Spleen (tissue), 11 donors: ENCODE measurements around the gene KIF1A. TPM values are rescaled to one million over a fixed set of nuclear protein-coding genes. Genes with fewer than 3 reads are reported as not detected.
A peak's percentile ranks its signal among the peaks of the same experiment; 100 is the strongest.

ENCODE experiments used
- DNase-seq: peaks from one replicate; pipeline ENCODE4 v3.0.0-alpha.2; 2020
- H3K27ac ChIP-seq, 8 donors: fragments of 200-600 bp; sonication (generic) in 7 of 8; 1 replicate in 4 of 8; 2 replicates in 4 of 8; pipeline versions ENCODE4 v1.5.0 to v1.8.0; 2016 to 2021; ENCODE audit warnings: inconsistent platforms in 4 of 8, mild to moderate bottlenecking in 4 of 8, moderate library complexity in 1 of 8
- H3K27me3 ChIP-seq, 7 donors: fragments of 200-600 bp; sonication (generic) in 6 of 7; replicated peaks in 1 of 7; 1 replicate in 4 of 7; 2 replicates in 3 of 7; pipeline versions ENCODE4 v1.5.0 to v1.8.0; 2016 to 2021; ENCODE audit warnings: inconsistent platforms in 3 of 7, mild to moderate bottlenecking in 1 of 7
- H3K36me3 ChIP-seq, 6 donors: fragments of 200-600 bp; sonication (generic) in 5 of 6; 1 replicate in 4 of 6; 2 replicates in 2 of 6; pipeline versions ENCODE4 v1.5.0 to v1.8.0; 2016 to 2021; ENCODE audit warnings: inconsistent platforms in 2 of 6
- H3K4me1 ChIP-seq, 6 donors: fragments of 200-600 bp; sonication (generic) in 5 of 6; 1 replicate in 3 of 6; 2 replicates in 3 of 6; pipeline versions ENCODE4 v1.5.0 to v1.8.0; 2016 to 2021; ENCODE audit warnings: inconsistent platforms in 3 of 6
- H3K4me3 ChIP-seq, 8 donors: fragments of 200-600 bp; sonication (generic) in 7 of 8; 1 replicate in 4 of 8; 2 replicates in 4 of 8; pipeline versions ENCODE4 v1.5.0 to v1.8.0; 2016 to 2021; ENCODE audit warnings: inconsistent platforms in 4 of 8, mild to moderate bottlenecking in 4 of 8, moderate library complexity in 2 of 8
- H3K9me3 ChIP-seq, 8 donors: fragments of 200-600 bp; sonication (generic) in 7 of 8; 1 replicate in 4 of 8; 2 replicates in 4 of 8; pipeline versions ENCODE4 v1.5.0 to v1.8.0; 2016 to 2021; ENCODE audit warnings: inconsistent platforms in 4 of 8
- CTCF ChIP-seq, 11 experiments: fragments of 200-600 bp in 7 of 11; fragments of 450-650 bp in 4 of 11; sonication (generic) in 4 of 11; IDR thresholded peaks in 8 of 11; conservative IDR thresholded peaks in 3 of 11; 1 replicate in 7 of 11; 2 replicates in 4 of 11; pipeline versions ENCODE4 v1.4.0 to v1.8.0; 2016 to 2021; ENCODE audit warnings: antibody characterized with exemption in 11 of 11, inconsistent platforms in 4 of 11, mild to moderate bottlenecking in 1 of 11
- POLR2A ChIP-seq, 3 donors: fragments of 450-650 bp; IDR thresholded peaks; one replicate each; pipeline ENCODE4 v1.5.1; 2017; ENCODE audit warnings: antibody characterized with exemption in 3 of 3, mild to moderate bottlenecking in 1 of 3
- POLR2AphosphoS5 ChIP-seq, 3 donors: sonication (generic); formaldehyde crosslinking; IDR thresholded peaks; one replicate each; pipeline ENCODE4 v1.5.1; 2017; ENCODE audit warnings: antibody characterized with exemption in 3 of 3
- WGBS, 5 donors: extraction: QIAGEN DNeasy Blood & Tissue Kit in 3 of 5; methylation state at CpG; one replicate each; pipeline versions ENCODE4 v1.1.5 to v1.1.7; 2013 to 2018; 5-methylcytosine and 5-hydroxymethylcytosine counted together
- intact Hi-C: fragments of 100-400 bp; cut with DNase I; formaldehyde crosslinking; loops from one replicate; pipeline ENCODE4 v1.15.0; 2023; ENCODE audit warnings: low total_unique reads
- polyA plus RNA-seq, 3 donors: library from polyadenylated mRNA; stranded (reverse); fragments of 200-250 nt; gene quantifications; one replicate each; pipeline ENCODE4 v1.2.1, GENCODE V29; 2013
- total RNA-seq, 7 donors: library from RNA; depleted of rRNA in 3 of 7; stranded (reverse); fragments of >200 nt in 3 of 7; fragmentation: NEBNext Ultra II Directional in 4 of 7; extraction: Animal tissue kit (Norgen Biotek cat#: 25700) in 4 of 7; gene quantifications; one replicate each; pipeline versions ENCODE4 v1.1.0 to v1.2.1, GENCODE V29; 2016 to 2021
- donor health status: healthy with polysubstance abuse.
- donor health status: DM: no; HTN: no; CAD: no; lungs with moderate emphysema.
- donor health status: DM: no; HTN: no; CAD: no.
- donor health status: Bipolar disorder and iron deficiency.
- donor health status: healthy.
- donor health status: DM: no; HTN: no; CAD: no.
- donor health status: DM: yes; HTN: yes; CAD: no.

KIF1A gene
- total and polyA plus RNA-seq, 10 donors: 0.02 to 2.0 (median 0.55) TPM; not detected in 1

- intact Hi-C loops: no loop called here
- no peak overlapping the region for H3K4me3 ChIP-seq
- peak; percentile 51 for DNase-seq
- TF ChIP-seq POLR2A (IDR thresholded peaks at IDR 0.05): no peak
- TF ChIP-seq POLR2AphosphoS5 (IDR thresholded peaks at IDR 0.05): no peak
- TF ChIP-seq CTCF (IDR thresholded peaks at IDR 0.05 in 8 of 11, conservative IDR thresholded peaks at IDR 0.05 in 3 of 11): no peak
- H3K27me3 ChIP-seq: peaks cover 0 to 60% (median 3%) of the 10 kb centered on the region in 7 donors
- H3K4me1 ChIP-seq: no peaks in the 10 kb centered on the region
- H3K27ac ChIP-seq: no peak overlapping the region
- H3K36me3 ChIP-seq: no peaks in the 10 kb centered on the region
- WGBS, 5 donors: 77 to 86% (median 83%) methylated on average over 15 to 19 of the region's 19 CpGs
- H3K9me3 ChIP-seq: no peaks in the 10 kb centered on the region
These were observed 23.2 kb downstream of the KIF1A start for GRCh38 chr2:240796543-240797499.

GRCh38 chr2:240795916-240796510 lies 24.0 kb downstream of the KIF1A start:
- peak; percentile 61 for DNase-seq
- no peak for TF ChIP-seq CTCF (IDR thresholded peaks at IDR 0.05 in 8 of 11, conservative IDR thresholded peaks at IDR 0.05 in 3 of 11)
- TF ChIP-seq POLR2AphosphoS5 (IDR thresholded peaks at IDR 0.05): no peak
- no peak for TF ChIP-seq POLR2A (IDR thresholded peaks at IDR 0.05)
- H3K27me3 ChIP-seq: peaks cover 0 to 53% (median 3%) of the 10 kb centered on the region in 7 donors
- WGBS, 5 donors: 83 to 90% (median 84%) methylated on average over 21 of the region's 21 CpGs
- H3K27ac ChIP-seq: no peak overlapping the region
- H3K9me3 ChIP-seq: no peaks in the 10 kb centered on the region
- no peaks in the 10 kb centered on the region for H3K4me1 ChIP-seq
- H3K4me3 ChIP-seq: no peak overlapping the region
- intact Hi-C loops: no loop called here
- no peaks in the 10 kb centered on the region for H3K36me3 ChIP-seq

- TF ChIP-seq POLR2AphosphoS5 (IDR thresholded peaks at IDR 0.05): no peak
- no peak for TF ChIP-seq CTCF (IDR thresholded peaks at IDR 0.05 in 8 of 11, conservative IDR thresholded peaks at IDR 0.05 in 3 of 11)
- no peak for TF ChIP-seq POLR2A (IDR thresholded peaks at IDR 0.05)
- Histone ChIP-seq H3K4me3 (no peak overlapping the region), H3K36me3 (no peaks in the 10 kb centered on the region), H3K27ac (no peak overlapping the region), H3K27me3 (peaks cover 0 to 48% (median 3%) of the 10 kb centered on the region in 7 donors), H3K9me3 (no peaks in the 10 kb centered on the region), H3K4me1 (no peaks in the 10 kb centered on the region)
- peak; percentile 56 for DNase-seq
- WGBS, 5 donors: 78 to 94% (median 83%) methylated on average over 3 to 11 of the region's 11 CpGs
- intact Hi-C loops: no loop called here
These were observed 24.6 kb downstream of the KIF1A start for GRCh38 chr2:240795454-240795853.

- DNase-seq: peak; percentile 47
- TF ChIP-seq POLR2AphosphoS5 (IDR thresholded peaks at IDR 0.05) (no peak), POLR2A (IDR thresholded peaks at IDR 0.05) (no peak), CTCF (IDR thresholded peaks at IDR 0.05 in 8 of 11, conservative IDR thresholded peaks at IDR 0.05 in 3 of 11) (no peak)
- intact Hi-C loops: no loop called here
- H3K4me1 ChIP-seq: no peaks in the 10 kb centered on the region
- no peak overlapping the region for H3K27ac ChIP-seq
- no peaks in the 10 kb centered on the region for H3K9me3 ChIP-seq
- WGBS, 5 donors: 79 to 83% (median 79%) methylated on average over 17 of the region's 17 CpGs
- no peaks in the 10 kb centered on the region for H3K36me3 ChIP-seq
- H3K4me3 ChIP-seq: no peak overlapping the region
- peaks cover 0 to 39% (median 0%) of the 10 kb centered on the region in 7 donors for H3K27me3 ChIP-seq
These were observed 25.8 kb downstream of the KIF1A start for GRCh38 chr2:240794178-240794721.
